Motor neuron (in vitro differentiated cells): Measurements from ENCODE around the gene DEFB118. TPM values are rescaled to one million over a fixed set of nuclear protein-coding genes. Genes with fewer than 3 reads are reported as not detected.

Experiments used
- ATAC-seq, 8 experiments: fragments of 200-7000 bp; cut with Tn5 transposase; replicated peaks in 6 of 8; 2 replicates each; pipeline ENCODE4 v1.8.0; 2021; ENCODE audit warnings: mild to moderate bottlenecking in 8 of 8, moderate library complexity in 8 of 8
- H3K27ac ChIP-seq, 2 donors: fragments of 250-450 bp; sonication (Bioruptor Pico); 2 replicates each; pipeline ENCODE4 v1.9.0; 2021; ENCODE audit warnings: antibody characterized with exemption in 2 of 2, mild to moderate bottlenecking in 2 of 2, moderate library complexity in 1 of 2
- H3K4me1 ChIP-seq, 2 donors: fragments of 250-450 bp; sonication (Bioruptor Pico); replicated peaks in 1 of 2; 2 replicates each; pipeline ENCODE4 v1.6.1; 2021; ENCODE audit warnings: antibody characterized with exemption in 2 of 2, mild to moderate bottlenecking in 2 of 2, moderate library complexity in 1 of 2
- H3K4me3 ChIP-seq, 5 donors: fragments of 250-450 bp; sonication (Bioruptor Pico); 2 replicates each; pipeline ENCODE4 v1.9.0; 2021; ENCODE audit warnings: antibody characterized with exemption in 5 of 5, mild to moderate bottlenecking in 5 of 5, moderate library complexity in 4 of 5
- WGBS, 10 experiments: fragments of 450-650 bp; shearing (Covaris generic); methylation state at CpG; one replicate each; pipeline ENCODE4 v1.0.0; 2022; 5-methylcytosine and 5-hydroxymethylcytosine counted together
- in situ Hi-C, 9 experiments: fragments of 400-800 bp; cut with MboI; loops; one replicate each; pipeline ENCODE4 v1.15.0; 2021; ENCODE audit warnings: low sequenced_read_pairs in 9 of 9, low pct_unique_long_range_greater_than_20kb in 2 of 9; ENCODE audit not compliant: unreplicated experiment in 9 of 9
- total RNA-seq, 8 experiments: library from RNA; unstranded; fragments of 300-600 nt; gene quantifications; 2 replicates each; pipeline versions ENCODE4 v1.2.3 to v1.2.4, GENCODE V29; 2022

DEFB118 gene
- total RNA-seq, 8 experiments from 2014 or later: 0.33 TPM; not detected in 7

DNA sequence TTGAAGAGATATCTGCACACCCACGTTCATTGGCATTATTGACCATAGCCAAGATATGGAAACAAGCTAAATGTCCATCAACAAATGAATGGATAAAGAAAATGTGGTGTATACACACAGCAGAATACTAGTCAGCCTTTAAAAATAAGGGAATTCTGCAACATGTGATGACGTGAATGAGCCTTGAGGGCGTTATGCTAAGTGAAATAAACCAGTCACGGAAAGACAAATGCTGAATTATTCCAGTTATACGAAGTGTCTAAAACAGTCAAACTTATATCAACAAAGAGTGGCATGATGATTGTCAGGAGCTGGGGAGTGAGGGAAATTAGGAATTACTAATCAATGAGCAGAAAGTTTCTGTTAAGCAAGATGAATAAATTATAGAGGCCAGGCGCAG, 46.0 kb downstream of the DEFB118 start:
- ATAC-seq: peak in 1 of 8 experiments; percentile 34
- no peak overlapping the region for H3K27ac ChIP-seq
- H3K4me1 ChIP-seq: no peaks in the 10 kb centered on the region
- WGBS, 10 experiments: 8 to 52% (median 43%) methylated on average over 2 to 6 of the region's 6 CpGs
- in situ Hi-C loops: no loop called here
- H3K4me3 ChIP-seq: no peak overlapping the region

DNA sequence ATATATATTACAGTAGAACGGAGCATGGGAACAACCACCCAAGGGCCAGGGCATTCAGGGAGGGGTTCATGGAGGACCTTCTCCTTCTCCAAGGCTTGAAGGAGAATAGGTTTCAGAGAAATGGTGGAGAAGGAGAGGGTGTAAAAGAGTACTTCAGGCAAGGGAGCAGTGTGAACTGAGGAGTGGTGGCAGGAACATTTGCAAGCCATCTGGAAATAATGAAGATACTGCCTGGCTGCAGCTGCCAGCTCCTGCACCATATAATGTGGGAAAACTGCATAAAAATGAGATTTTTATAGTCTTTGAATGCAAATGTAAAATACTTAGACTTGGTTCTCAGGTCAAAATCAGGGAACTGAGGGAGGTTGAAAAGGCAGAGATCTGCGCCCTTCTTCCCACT, 47.3 kb downstream of the DEFB118 start:
- Histone ChIP-seq H3K27ac (no peak overlapping the region), H3K4me1 (no peaks in the 10 kb centered on the region), H3K4me3 (no peak overlapping the region)
- ATAC-seq: peak in 3 of 8 experiments; percentile 46 to 66 (median 57)
- 10 to 100% (median 70%) methylated on average over 1 to 2 of the region's 2 CpGs; no CpG with 5 or more reads in 1 of the 10 experiments for WGBS, 10 experiments
- in situ Hi-C loops: no loop called here

GRCh38 chr20:31418307-31418706, 49.9 kb downstream of the DEFB118 start:
- Histone ChIP-seq H3K4me3 (no peak overlapping the region), H3K4me1 (no peaks in the 10 kb centered on the region), H3K27ac (no peak overlapping the region)
- WGBS, 10 experiments: 26 to 86% (median 71%) methylated on average over 2 to 7 of the region's 7 CpGs; no CpG with 5 or more reads in 1 of the 10 experiments
- ATAC-seq: no peak
- in situ Hi-C loops: no loop called here

Other genes starting within 250 kb of the DEFB118 start
- gene DEFB115, start 110.9 kb upstream of the DEFB118 start, total RNA-seq: not detected
- gene DEFB116, start 60.0 kb upstream of the DEFB118 start, total RNA-seq: not detected
- gene DEFB119, start 22.0 kb downstream of the DEFB118 start, total RNA-seq: not detected
- not detected for gene DEFB121, start 37.6 kb downstream of the DEFB118 start, total RNA-seq
- not detected for gene DEFB123, start 72.0 kb downstream of the DEFB118 start, total RNA-seq
- not detected for gene DEFB124, start 106.5 kb downstream of the DEFB118 start, total RNA-seq
- under 1 TPM in 5 of 8 experiments, not detected in 3; 0.09 to 0.33 (median 0.13) TPM for gene REM1, start 106.7 kb downstream of the DEFB118 start, total RNA-seq
- gene HM13, start 145.8 kb downstream of the DEFB118 start, total RNA-seq: 100 to 1,000 TPM in 3 of 8 experiments, 10 to 100 TPM in 5; 41.7 to 148 (median 90.5) TPM
- gene ID1, start 236.7 kb downstream of the DEFB118 start, total RNA-seq: 10 to 100 TPM; 10.0 to 64.5 (median 19.6) TPM